Astrocyte (in vitro differentiated cells and primary cell): ENCODE results near the gene CREB1.

Experiments
- CTCF ChIP-seq: IDR thresholded peaks from 2 replicates; pipeline ENCODE4 v1.5.1; 2011; ENCODE audit warnings: low read depth, mild to moderate bottlenecking, inconsistent platforms, low read length, moderate library complexity; ENCODE audit not compliant: insufficient read depth
- EZH2 ChIP-seq: IDR thresholded peaks from 2 replicates; pipeline ENCODE4 v1.6.1; 2012; ENCODE audit warnings: mild to moderate bottlenecking, low read length, inconsistent platforms; ENCODE audit not compliant: insufficient read depth

DNA sequence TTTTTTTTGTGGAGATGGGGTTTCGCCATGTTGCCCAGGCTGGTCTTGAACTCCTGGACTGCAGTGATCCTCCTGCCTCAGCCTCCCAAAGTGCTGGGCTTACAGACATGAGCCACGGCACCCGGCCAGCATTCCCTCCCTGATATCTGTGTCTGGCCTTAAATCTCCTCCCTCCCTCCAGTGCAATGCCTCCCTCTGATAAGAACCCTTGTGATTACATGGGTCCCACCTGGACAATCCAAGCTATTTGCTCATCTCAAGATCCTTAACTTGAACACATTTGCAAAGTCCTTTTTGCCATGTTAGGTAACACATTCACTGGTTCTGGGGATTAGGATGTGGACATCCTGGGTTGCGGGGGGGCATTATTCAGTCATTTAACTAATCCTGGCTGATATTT, 40.5 kb upstream of the CREB1 start:
- TF ChIP-seq CTCF (no peak), EZH2 (no peak)
